SK-N-SH treated with all-trans-retinoic acid at 6 μM for 48 hours (cell line): ENCODE data around the gene LRRC8A.

Experiments
- ATAC-seq: fragments of 200-7000 bp; cut with Tn5 transposase; 3 replicates; pipeline ENCODE4 v1.9.1; 2020; ENCODE audit warnings: mild to moderate bottlenecking, moderate library complexity
- ARNTL ChIP-seq: fragments of 450-650 bp; formaldehyde crosslinking; IDR thresholded peaks from 2 replicates; pipeline ENCODE4 v1.5.0; 2020; ENCODE audit warnings: low read depth, mild to moderate bottlenecking, moderate library complexity, borderline replicate concordance
- BACH2 ChIP-seq: fragments of 250-450 bp; sonication (Bioruptor Pico); IDR thresholded peaks from 2 replicates; pipeline ENCODE4 v1.9.0; 2021; ENCODE audit warnings: mild to moderate bottlenecking, borderline replicate concordance
- CREB5 ChIP-seq: fragments of 250-450 bp; sonication (Bioruptor Pico); IDR thresholded peaks from 2 replicates; pipeline ENCODE4 v1.5.1; 2020; ENCODE audit warnings: low read depth, mild to moderate bottlenecking, moderate library complexity
- CSDC2 ChIP-seq: fragments of 250-450 bp; sonication (Bioruptor Pico); IDR thresholded peaks from 2 replicates; pipeline ENCODE4 v1.5.0; 2020; ENCODE audit warnings: mild to moderate bottlenecking, moderate library complexity
- CSRNP3 ChIP-seq: fragments of 250-450 bp; sonication (Bioruptor Pico); IDR thresholded peaks from 2 replicates; pipeline ENCODE4 v1.5.1; 2021; ENCODE audit warnings: mild to moderate bottlenecking, moderate library complexity
- ESRRG ChIP-seq: fragments of 250-450 bp; sonication (Bioruptor Pico); IDR thresholded peaks from 2 replicates; pipeline ENCODE4 v1.6.1; 2021; ENCODE audit warnings: mild to moderate bottlenecking
- GLIS3 ChIP-seq: fragments of 250-450 bp; sonication (Bioruptor Pico); IDR thresholded peaks from 2 replicates; pipeline ENCODE4 v1.5.0; 2020; ENCODE audit warnings: mild to moderate bottlenecking, moderate library complexity
- ISL1 ChIP-seq: fragments of 250-450 bp; sonication (Bioruptor Pico); IDR thresholded peaks from 2 replicates; pipeline ENCODE4 v2.1.2; 2022; ENCODE audit warnings: mild to moderate bottlenecking, moderate library complexity
- OSR1 ChIP-seq: fragments of 250-450 bp; sonication (Bioruptor Pico); IDR thresholded peaks from 2 replicates; pipeline ENCODE4 v1.8.0; 2022; ENCODE audit warnings: moderate library complexity, mild to moderate bottlenecking, inconsistent platforms
- POU6F1 ChIP-seq: fragments of 250-450 bp; sonication (Bioruptor Pico); IDR thresholded peaks from 2 replicates; pipeline ENCODE4 v1.8.0; 2021; ENCODE audit warnings: low read depth, mild to moderate bottlenecking, moderate library complexity, borderline replicate concordance
- PPARA ChIP-seq: fragments of 250-450 bp; sonication (Bioruptor Pico); IDR thresholded peaks from 2 replicates; pipeline ENCODE4 v1.5.0; 2020; ENCODE audit warnings: mild to moderate bottlenecking, borderline replicate concordance
- RARB ChIP-seq: fragments of 250-450 bp; sonication (Bioruptor Pico); IDR thresholded peaks from 2 replicates; pipeline ENCODE4 v1.8.0; 2021; ENCODE audit warnings: mild to moderate bottlenecking, moderate library complexity
- SNAI2 ChIP-seq: fragments of 250-450 bp; sonication (Bioruptor Pico); IDR thresholded peaks from 2 replicates; pipeline ENCODE4 v1.5.0; 2020; ENCODE audit warnings: mild to moderate bottlenecking, moderate library complexity
- TCF4 ChIP-seq: fragments of 250-450 bp; sonication (Bioruptor Pico); IDR thresholded peaks from 2 replicates; pipeline ENCODE4 v1.8.0; 2021; ENCODE audit warnings: mild to moderate bottlenecking, moderate library complexity, borderline replicate concordance
- ZC3H10 ChIP-seq: fragments of 250-450 bp; sonication (Bioruptor Pico); IDR thresholded peaks from 2 replicates; pipeline ENCODE4 v1.5.1; 2021; ENCODE audit warnings: mild to moderate bottlenecking, moderate library complexity
- ZFP3 ChIP-seq: fragments of 250-450 bp; sonication (Bioruptor Pico); IDR thresholded peaks from 2 replicates; pipeline ENCODE4 v1.5.0; 2020; ENCODE audit warnings: mild to moderate bottlenecking, moderate library complexity
- ZNF565 ChIP-seq: fragments of 450-650 bp; formaldehyde crosslinking; conservative IDR thresholded peaks from 2 replicates; pipeline ENCODE4 v1.5.0; 2020; ENCODE audit warnings: low read depth, mild to moderate bottlenecking, moderate library complexity
- ZNF70 ChIP-seq: fragments of 450-650 bp; formaldehyde crosslinking; IDR thresholded peaks from 2 replicates; pipeline ENCODE4 v1.5.0; 2020; ENCODE audit warnings: mild to moderate bottlenecking, moderate library complexity
- ZNF8 ChIP-seq: fragments of 450-650 bp; formaldehyde crosslinking; IDR thresholded peaks from 2 replicates; pipeline ENCODE4 v1.5.0; 2020; ENCODE audit warnings: mild to moderate bottlenecking, moderate library complexity
- TF ChIP-seq, protein P1 (sequence below): fragments of 250-450 bp; sonication (Bioruptor Pico); IDR thresholded peaks from 2 replicates; pipeline ENCODE4 v1.8.0; 2020; ENCODE audit warnings: mild to moderate bottlenecking, moderate library complexity, borderline replicate concordance
- TF ChIP-seq, protein P2 (sequence below): fragments of 250-450 bp; sonication (Bioruptor Pico); IDR thresholded peaks from 2 replicates; pipeline ENCODE4 v1.5.0; 2020; ENCODE audit warnings: mild to moderate bottlenecking, moderate library complexity

The LRRC8A gene

DNA sequence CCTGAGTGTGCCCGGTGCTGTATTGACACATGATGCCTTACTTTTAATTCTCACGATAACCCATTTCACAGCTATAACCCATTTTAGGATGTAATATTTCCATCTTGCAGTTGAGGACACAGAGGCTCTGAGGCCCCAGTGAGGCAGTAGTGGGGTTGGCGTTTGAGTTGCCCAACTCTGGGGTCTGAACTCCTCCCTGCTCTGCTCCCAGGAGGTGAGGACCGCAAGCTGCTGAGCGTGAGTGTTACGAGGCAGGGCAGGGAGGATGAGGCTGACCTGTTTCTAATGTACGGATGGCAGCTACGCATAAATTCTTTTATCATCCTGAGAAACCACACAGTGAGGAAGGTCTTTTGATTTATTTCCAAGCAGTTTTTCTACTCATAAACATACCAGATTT is 11.4 kb downstream of the LRRC8A start:
- no peak for ATAC-seq
- TF ChIP-seq CREB5 (CRISPR knock-in tag): no peak
- no peak for TF ChIP-seq ZFP3
- no peak for TF ChIP-seq ZNF8
- TF ChIP-seq TCF4 (CRISPR knock-in tag): no peak
- TF ChIP-seq POU6F1 (CRISPR knock-in tag): no peak
- no peak for TF ChIP-seq ZNF70

GRCh38 chr9:128894764-128895163 is 12.8 kb downstream of the LRRC8A start:
- TF ChIP-seq, protein P1, sequence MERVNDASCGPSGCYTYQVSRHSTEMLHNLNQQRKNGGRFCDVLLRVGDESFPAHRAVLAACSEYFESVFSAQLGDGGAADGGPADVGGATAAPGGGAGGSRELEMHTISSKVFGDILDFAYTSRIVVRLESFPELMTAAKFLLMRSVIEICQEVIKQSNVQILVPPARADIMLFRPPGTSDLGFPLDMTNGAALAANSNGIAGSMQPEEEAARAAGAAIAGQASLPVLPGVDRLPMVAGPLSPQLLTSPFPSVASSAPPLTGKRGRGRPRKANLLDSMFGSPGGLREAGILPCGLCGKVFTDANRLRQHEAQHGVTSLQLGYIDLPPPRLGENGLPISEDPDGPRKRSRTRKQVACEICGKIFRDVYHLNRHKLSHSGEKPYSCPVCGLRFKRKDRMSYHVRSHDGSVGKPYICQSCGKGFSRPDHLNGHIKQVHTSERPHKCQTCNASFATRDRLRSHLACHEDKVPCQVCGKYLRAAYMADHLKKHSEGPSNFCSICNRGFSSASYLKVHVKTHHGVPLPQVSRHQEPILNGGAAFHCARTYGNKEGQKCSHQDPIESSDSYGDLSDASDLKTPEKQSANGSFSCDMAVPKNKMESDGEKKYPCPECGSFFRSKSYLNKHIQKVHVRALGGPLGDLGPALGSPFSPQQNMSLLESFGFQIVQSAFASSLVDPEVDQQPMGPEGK (CRISPR knock-in tag): no peak
- TF ChIP-seq ZFP3 (no peak), ZC3H10 (no peak), RARB (no peak), GLIS3 (CRISPR knock-in tag) (no peak), BACH2 (no peak), ESRRG (CRISPR knock-in tag) (no peak), CSRNP3 (no peak), SNAI2 (CRISPR knock-in tag) (no peak), OSR1 (CRISPR knock-in tag) (no peak), ZNF70 (no peak), ZNF565 (CRISPR knock-in tag) (no peak), TCF4 (CRISPR knock-in tag) (no peak), ARNTL (CRISPR knock-in tag) (no peak), ISL1 (CRISPR knock-in tag) (no peak), PPARA (CRISPR knock-in tag) (no peak), CREB5 (CRISPR knock-in tag) (no peak)
- TF ChIP-seq, protein P2, sequence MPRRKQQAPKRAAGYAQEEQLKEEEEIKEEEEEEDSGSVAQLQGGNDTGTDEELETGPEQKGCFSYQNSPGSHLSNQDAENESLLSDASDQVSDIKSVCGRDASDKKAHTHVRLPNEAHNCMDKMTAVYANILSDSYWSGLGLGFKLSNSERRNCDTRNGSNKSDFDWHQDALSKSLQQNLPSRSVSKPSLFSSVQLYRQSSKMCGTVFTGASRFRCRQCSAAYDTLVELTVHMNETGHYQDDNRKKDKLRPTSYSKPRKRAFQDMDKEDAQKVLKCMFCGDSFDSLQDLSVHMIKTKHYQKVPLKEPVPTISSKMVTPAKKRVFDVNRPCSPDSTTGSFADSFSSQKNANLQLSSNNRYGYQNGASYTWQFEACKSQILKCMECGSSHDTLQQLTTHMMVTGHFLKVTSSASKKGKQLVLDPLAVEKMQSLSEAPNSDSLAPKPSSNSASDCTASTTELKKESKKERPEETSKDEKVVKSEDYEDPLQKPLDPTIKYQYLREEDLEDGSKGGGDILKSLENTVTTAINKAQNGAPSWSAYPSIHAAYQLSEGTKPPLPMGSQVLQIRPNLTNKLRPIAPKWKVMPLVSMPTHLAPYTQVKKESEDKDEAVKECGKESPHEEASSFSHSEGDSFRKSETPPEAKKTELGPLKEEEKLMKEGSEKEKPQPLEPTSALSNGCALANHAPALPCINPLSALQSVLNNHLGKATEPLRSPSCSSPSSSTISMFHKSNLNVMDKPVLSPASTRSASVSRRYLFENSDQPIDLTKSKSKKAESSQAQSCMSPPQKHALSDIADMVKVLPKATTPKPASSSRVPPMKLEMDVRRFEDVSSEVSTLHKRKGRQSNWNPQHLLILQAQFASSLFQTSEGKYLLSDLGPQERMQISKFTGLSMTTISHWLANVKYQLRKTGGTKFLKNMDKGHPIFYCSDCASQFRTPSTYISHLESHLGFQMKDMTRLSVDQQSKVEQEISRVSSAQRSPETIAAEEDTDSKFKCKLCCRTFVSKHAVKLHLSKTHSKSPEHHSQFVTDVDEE (CRISPR knock-in tag): no peak
- TF ChIP-seq, all 23 proteins: peak for 0
- ATAC-seq: no peak

DNA sequence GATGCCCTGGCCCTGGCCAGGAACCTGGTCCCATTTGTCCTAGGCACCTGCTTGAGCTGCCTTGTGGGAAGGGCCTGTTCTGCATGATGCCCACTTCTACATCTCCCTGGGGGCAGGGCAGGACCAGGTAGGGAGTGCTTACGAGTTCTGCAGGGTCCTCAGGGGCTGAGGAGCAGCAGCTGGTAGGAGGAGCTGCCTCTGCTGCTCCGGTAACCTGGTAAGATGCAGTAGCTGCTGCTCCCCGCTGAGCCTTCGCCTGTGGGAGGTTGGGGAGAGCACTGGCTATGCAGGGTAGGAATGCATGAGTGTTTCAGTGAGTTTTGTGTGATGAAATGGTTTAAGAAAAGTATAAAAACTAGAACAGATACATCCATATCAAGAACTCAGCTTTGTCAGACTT is 13.6 kb downstream of the LRRC8A start:
- TF ChIP-seq, protein P2 (CRISPR knock-in tag): no peak
- TF ChIP-seq CSDC2 (CRISPR knock-in tag) (no peak), ESRRG (CRISPR knock-in tag) (no peak), POU6F1 (CRISPR knock-in tag) (no peak), PPARA (CRISPR knock-in tag) (no peak), GLIS3 (CRISPR knock-in tag) (no peak), BACH2 (no peak), ZFP3 (no peak), ISL1 (CRISPR knock-in tag) (no peak)

More for the DNA sequence above, 13.6 kb downstream of the LRRC8A start:
- no peak for ATAC-seq
